DMS79 (cell line): ENCODE data around the gene TFDP2.
"Not testable (repeated sequence)": the region's sequence is repeated elsewhere in the genome, so short reads cannot be mapped to it uniquely, and the experiment has no call there.

ENCODE experiments used
- DNase-seq: peaks from one replicate; lab custom pipeline; 2025; lab: John Stamatoyannopoulos, UW

The TFDP2 gene

GRCh38 chr3:142022381-142022780 lies 127.0 kb downstream of the TFDP2 start:
- DNase-seq: peak; percentile 82

DNA sequence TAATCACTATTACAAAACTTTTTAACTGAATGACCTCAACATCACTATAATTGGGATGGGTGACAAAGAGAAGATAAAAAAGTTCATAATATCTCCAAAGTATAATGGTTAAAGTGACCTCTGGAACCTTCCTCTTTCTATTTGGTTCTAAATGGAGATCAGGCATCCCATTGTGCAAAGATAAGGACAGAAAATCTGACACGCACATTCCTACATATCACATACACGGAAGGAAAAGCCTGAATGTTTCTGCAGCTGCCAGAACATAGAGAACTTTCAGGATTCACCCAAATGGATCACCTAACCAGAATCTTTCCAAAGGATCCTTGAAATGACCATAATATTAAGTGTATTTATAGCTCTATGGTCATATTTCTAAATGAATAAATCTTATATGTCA lies 128.2 kb downstream of the TFDP2 start:
- no peak for DNase-seq

DNA sequence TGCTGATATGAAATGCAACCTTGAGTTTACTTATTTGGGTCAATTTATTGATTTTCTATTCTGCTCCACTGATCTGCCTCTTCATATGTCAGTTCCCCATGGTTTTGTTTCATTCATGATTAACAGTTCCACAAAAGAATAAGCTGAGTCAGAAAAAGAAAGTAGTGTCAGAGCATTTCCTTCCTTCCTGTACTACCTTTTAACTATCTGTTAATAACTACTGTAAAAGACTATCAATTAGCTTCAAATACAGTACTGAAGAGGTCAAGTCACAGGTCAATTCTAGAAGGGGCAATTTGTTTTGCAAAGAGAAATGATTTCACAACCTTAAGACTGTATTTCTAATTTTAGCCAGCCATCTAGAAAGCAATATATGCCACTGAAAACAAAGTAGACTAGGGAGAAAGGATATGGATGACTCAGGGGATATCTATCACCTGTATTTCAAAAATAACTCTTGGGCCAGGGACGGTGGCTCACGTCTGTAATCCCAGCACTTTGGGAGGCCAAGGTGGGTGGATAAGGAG lies 129.5 kb downstream of the TFDP2 start:
- DNase-seq: no peak

GRCh38 chr3:142013993-142014392 lies 135.4 kb downstream of the TFDP2 start:
- DNase-seq: no peak

GRCh38 chr3:142013326-142013980 lies 135.9 kb downstream of the TFDP2 start:
- DNase-seq: no peak

GRCh38 chr3:142009029-142009428 lies 140.3 kb downstream of the TFDP2 start:
- no peak for DNase-seq

GRCh38 chr3:142007710-142008399 lies 141.5 kb downstream of the TFDP2 start:
- no peak for DNase-seq

- not testable (repeated sequence) for DNase-seq
Observed at GRCh38 chr3:142004957-142005356, 144.4 kb downstream of the TFDP2 start.

GRCh38 chr3:142004025-142004424 lies 145.3 kb downstream of the TFDP2 start:
- DNase-seq: no peak

DNA sequence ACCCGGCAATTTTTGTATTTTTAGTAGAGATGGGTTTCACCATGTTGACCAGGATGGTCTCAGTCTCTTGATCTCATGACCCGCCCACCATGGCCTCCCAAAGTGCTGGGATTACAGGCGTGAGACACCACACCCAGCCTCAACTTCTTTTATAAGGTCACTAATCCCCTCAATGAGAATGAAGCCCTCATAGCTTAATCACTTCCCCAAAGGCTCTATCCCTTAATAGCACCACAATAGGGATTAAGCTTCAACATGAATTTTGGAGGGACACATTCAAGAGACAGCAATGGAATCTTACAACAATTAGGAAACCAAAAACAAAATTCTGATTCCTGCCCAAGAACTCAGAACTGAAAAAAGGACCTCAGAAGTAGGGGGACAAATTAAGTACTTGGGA lies 146.1 kb downstream of the TFDP2 start:
- no peak for DNase-seq

- DNase-seq: no peak
Observed at GRCh38 chr3:142000325-142000870, 148.9 kb downstream of the TFDP2 start.

DNA sequence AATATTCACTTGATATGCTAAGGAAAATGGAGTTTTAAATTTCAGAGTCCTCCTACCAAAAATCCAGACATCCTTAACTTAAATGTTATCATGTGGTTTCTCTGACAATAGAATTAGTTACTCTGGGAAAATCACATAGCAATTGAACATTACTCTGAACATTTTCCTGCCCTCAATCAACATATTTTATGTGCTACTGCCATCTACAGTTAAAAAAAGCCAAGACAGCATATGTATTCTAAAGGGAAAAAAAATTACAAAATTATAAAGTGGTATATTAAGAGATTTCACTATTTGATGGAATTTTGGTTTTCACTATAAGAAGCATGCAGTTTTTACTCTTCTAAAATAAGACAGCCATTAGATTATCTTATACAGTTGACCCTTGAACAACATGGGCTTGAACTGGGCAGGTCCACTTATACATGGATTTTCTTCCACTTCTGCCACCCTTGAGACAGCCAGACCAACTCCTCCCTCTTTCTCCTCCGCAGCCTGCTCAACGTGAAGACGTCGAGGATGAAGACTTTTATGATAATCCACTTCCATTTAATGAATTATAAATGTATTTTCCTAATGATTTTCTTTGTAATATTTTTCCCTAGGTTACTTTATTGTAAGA lies 150.6 kb downstream of the TFDP2 start:
- peak; percentile 17 for DNase-seq

GRCh38 chr3:141996437-141996836 lies 152.9 kb downstream of the TFDP2 start:
- no peak for DNase-seq

DNA sequence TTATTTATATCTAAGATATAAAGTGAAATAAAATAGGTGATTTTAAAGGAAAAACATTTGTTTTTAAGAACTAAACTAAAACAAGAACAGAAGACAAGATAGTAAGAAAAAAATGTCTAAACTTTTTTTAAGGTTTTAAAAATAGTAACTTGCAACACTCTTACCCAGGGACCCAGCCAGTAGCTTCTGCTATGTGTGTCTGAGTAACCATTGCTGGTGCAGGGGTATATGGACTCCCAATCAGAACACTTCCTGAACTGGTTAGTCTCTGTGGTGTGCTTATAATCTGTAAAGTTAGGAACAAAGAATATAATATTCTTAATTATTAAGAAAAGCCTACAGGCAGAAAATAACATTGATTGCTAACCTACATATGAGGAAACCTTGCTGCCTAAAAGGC lies 154.5 kb downstream of the TFDP2 start:
- DNase-seq: no peak

DNA sequence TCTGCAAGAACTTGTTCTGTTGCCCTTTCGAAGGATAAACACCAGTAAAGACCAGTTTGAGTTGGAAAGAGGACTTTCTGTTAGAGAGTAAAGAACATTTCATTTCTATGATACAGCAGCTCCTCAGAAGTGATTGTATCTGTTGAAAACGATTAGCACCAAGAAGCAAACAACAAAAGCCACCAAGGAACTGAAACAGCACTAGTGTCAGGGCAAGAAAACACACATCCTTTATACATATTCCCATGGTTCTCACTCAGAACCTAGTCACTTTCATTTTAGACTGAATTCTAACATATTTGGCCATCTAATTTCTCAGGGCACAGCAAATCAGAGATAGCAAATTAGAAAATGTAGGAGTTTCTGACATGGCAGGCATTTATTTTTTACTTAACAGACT lies 156.8 kb downstream of the TFDP2 start:
- DNase-seq: no peak

DNA sequence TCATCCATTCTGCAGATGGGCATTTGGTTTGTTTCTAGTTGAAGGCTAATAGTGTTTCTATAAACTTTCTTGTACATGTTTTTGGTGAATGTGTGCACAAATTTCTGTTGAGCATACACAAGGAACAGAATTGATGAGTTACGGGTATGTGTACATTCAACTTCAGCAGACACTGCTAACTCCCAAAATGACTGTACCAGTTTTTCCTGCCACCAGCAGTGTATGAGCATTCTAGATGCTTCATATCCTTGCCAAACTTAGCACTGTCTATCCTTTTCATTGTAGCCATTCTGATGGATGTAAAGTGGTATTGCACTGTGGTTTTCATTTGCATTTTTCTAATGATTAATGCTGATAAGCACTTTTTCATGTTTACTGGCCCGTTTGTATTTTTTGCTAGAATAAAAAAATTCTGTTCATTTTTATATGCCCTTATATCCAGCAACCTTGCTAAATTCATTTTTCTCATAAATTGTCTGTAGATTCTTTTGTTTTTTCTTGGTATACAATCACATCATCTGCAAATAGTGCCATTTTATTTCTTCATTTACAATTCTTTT lies 162.7 kb downstream of the TFDP2 start:
- DNase-seq: no peak

DNA sequence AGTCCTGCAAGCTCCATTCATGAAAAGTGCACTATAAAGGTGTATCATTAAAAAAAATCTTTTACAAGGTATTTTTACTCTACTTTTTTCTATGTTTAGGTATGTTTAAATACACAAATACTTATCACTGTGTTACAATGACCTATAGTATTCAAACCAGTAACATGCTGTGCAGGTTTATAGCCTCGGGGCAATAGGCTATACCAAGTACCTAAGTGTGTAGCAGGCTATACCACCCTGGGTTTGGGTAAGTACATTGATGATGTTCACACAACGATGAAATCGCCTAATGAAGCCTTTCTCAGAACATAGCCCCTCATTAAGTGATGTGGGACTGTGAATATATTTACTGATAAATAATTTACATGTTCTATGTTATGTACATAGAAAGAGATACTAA lies 168.3 kb downstream of the TFDP2 start:
- no peak for DNase-seq

GRCh38 chr3:141979050-141979671 lies 170.2 kb downstream of the TFDP2 start:
- no peak for DNase-seq

- DNase-seq: not testable (repeated sequence)
Observed at GRCh38 chr3:141974777-141975176, 174.6 kb downstream of the TFDP2 start.

GRCh38 chr3:141972399-141972798 lies 176.9 kb downstream of the TFDP2 start:
- no peak for DNase-seq

GRCh38 chr3:141971571-141971970 lies 177.8 kb downstream of the TFDP2 start:
- DNase-seq: no peak

GRCh38 chr3:141969711-141970110 lies 179.6 kb downstream of the TFDP2 start:
- no peak for DNase-seq
